GM12874 (cell line): ENCODE measurements around the gene SRD5A2.

ENCODE experiments used
- CTCF ChIP-seq: IDR thresholded peaks from 2 replicates; pipeline ENCODE4 v1.5.1; 2011; ENCODE audit warnings: low read depth, mild to moderate bottlenecking, control low read depth, low read length, moderate library complexity; ENCODE audit not compliant: insufficient read depth

The SRD5A2 gene

GRCh38 chr2:31504311-31504710 is 76.4 kb downstream of the SRD5A2 start:
- no peak for TF ChIP-seq CTCF

GRCh38 chr2:31483246-31483645 is 97.5 kb downstream of the SRD5A2 start:
- TF ChIP-seq CTCF = no peak

GRCh38 chr2:31476511-31477180 is 104.1 kb downstream of the SRD5A2 start:
- TF ChIP-seq CTCF = no peak

- no peak for TF ChIP-seq CTCF
Measured at GRCh38 chr2:31475692-31476091, 105.0 kb downstream of the SRD5A2 start.

GRCh38 chr2:31474296-31474695 is 106.4 kb downstream of the SRD5A2 start:
- no peak for TF ChIP-seq CTCF
